Mesenchymal stem cell (in vitro differentiated cells and primary cell): ENCODE results near the gene LRIT3.

Experiments
- DNase-seq: peaks from one replicate; pipeline ENCODE4 v3.0.0-alpha.2; 2013
- H2AFZ ChIP-seq: one replicate; pipeline ENCODE4 v1.6.1; 2013; ENCODE audit warnings: low read depth, mild to moderate bottlenecking, control low read depth, inconsistent platforms, low read length, moderate library complexity
- H2AK5ac ChIP-seq: 2 replicates; pipeline ENCODE4 v1.6.1; 2013; ENCODE audit warnings: low read length, moderate library complexity, mild to moderate bottlenecking, inconsistent platforms; ENCODE audit not compliant: severe bottlenecking
- H2BK120ac ChIP-seq: one replicate; pipeline ENCODE4 v1.6.1; 2013; ENCODE audit warnings: low read depth, mild to moderate bottlenecking, inconsistent platforms, low read length, moderate library complexity
- H2BK12ac ChIP-seq, 2 experiments: one replicate each; pipeline ENCODE4 v1.6.1; 2013; ENCODE audit warnings: inconsistent platforms in 2 of 2, low read length in 2 of 2, mild to moderate bottlenecking in 2 of 2, moderate library complexity in 2 of 2, control low read depth in 1 of 2
- H2BK15ac ChIP-seq: one replicate; pipeline ENCODE4 v1.6.1; 2013; ENCODE audit warnings: mild to moderate bottlenecking, low read depth, inconsistent platforms; ENCODE audit not compliant: poor library complexity, severe bottlenecking
- H2BK5ac ChIP-seq: 2 replicates; pipeline ENCODE4 v1.6.1; 2013; ENCODE audit warnings: low read depth, mild to moderate bottlenecking, low read length, control low read depth, inconsistent platforms; ENCODE audit not compliant: poor library complexity, severe bottlenecking
- H3K14ac ChIP-seq, 2 experiments: one replicate each; pipeline ENCODE4 v1.6.1; 2013; ENCODE audit warnings: inconsistent platforms in 2 of 2, low read length in 2 of 2, control low read depth in 1 of 2, mild to moderate bottlenecking in 1 of 2, moderate library complexity in 1 of 2
- H3K18ac ChIP-seq, 2 experiments: one replicate each; pipeline ENCODE4 v1.6.1; 2013; ENCODE audit warnings: inconsistent platforms in 2 of 2, low read length in 2 of 2, control low read depth in 1 of 2, low read depth in 1 of 2, mild to moderate bottlenecking in 1 of 2
- H3K23ac ChIP-seq, 2 experiments: one replicate each; pipeline ENCODE4 v1.6.1; 2013; ENCODE audit warnings: inconsistent platforms in 2 of 2, low read length in 2 of 2, mild to moderate bottlenecking in 2 of 2, moderate library complexity in 2 of 2, control low read depth in 1 of 2
- H3K27ac ChIP-seq: 2 replicates; pipeline ENCODE4 v1.5.1; 2013; ENCODE audit warnings: mild to moderate bottlenecking, moderate library complexity, low read length, control low read depth, inconsistent platforms; ENCODE audit not compliant: poor library complexity, severe bottlenecking
- H3K27me3 ChIP-seq, 2 experiments: 2 replicates each; pipeline versions ENCODE4 v1.6.1 to v1.7.0; 2013; ENCODE audit warnings: low read length in 2 of 2, mild to moderate bottlenecking in 2 of 2, moderate library complexity in 2 of 2, control low read depth in 1 of 2, inconsistent platforms in 1 of 2; ENCODE audit not compliant: control insufficient read depth in 1 of 2, insufficient read depth in 1 of 2
- H3K36me3 ChIP-seq, 2 experiments: 2 replicates each; pipeline versions ENCODE4 v1.6.1 to v1.7.0; 2013; ENCODE audit warnings: low read length in 2 of 2, control low read depth in 1 of 2, inconsistent platforms in 1 of 2, low read depth in 1 of 2, mild to moderate bottlenecking in 1 of 2; ENCODE audit not compliant: insufficient read depth in 2 of 2, control insufficient read depth in 1 of 2
- H3K4ac ChIP-seq, 2 experiments: one replicate each; pipeline ENCODE4 v1.6.1; 2013; ENCODE audit warnings: inconsistent platforms in 2 of 2, low read length in 2 of 2, mild to moderate bottlenecking in 2 of 2, moderate library complexity in 2 of 2, control low read depth in 1 of 2, low read depth in 1 of 2
- H3K4me1 ChIP-seq: 2 replicates; pipeline ENCODE4 v1.6.1; 2013; ENCODE audit warnings: low read depth, low read length, control low read depth; ENCODE audit not compliant: control insufficient read depth, insufficient read depth
- H3K4me2 ChIP-seq: 2 replicates; pipeline ENCODE4 v1.6.1; 2013; ENCODE audit warnings: low read length, mild to moderate bottlenecking, inconsistent platforms; ENCODE audit not compliant: poor library complexity, severe bottlenecking
- H3K4me3 ChIP-seq, 2 experiments: 2 replicates each; pipeline versions ENCODE4 v1.5.1 to v1.7.0; 2013; ENCODE audit warnings: low read length in 2 of 2, mild to moderate bottlenecking in 2 of 2, control low read depth in 1 of 2, low read depth in 1 of 2; ENCODE audit not compliant: insufficient read depth in 1 of 2
- H3K79me1 ChIP-seq: replicated peaks from 2 replicates; pipeline ENCODE4 v1.6.1; 2013; ENCODE audit warnings: mild to moderate bottlenecking, control low read depth, low read length, inconsistent platforms; ENCODE audit not compliant: poor library complexity, severe bottlenecking
- H3K9ac ChIP-seq: 2 replicates; pipeline ENCODE4 v1.7.0; 2013; ENCODE audit warnings: mild to moderate bottlenecking, low read length, moderate library complexity
- H3K9me3 ChIP-seq: 2 replicates; pipeline ENCODE4 v1.7.0; 2013; ENCODE audit warnings: mild to moderate bottlenecking, low read length; ENCODE audit not compliant: control insufficient read depth
- H4K8ac ChIP-seq: one replicate; pipeline ENCODE4 v1.6.1; 2013; ENCODE audit warnings: inconsistent platforms, mild to moderate bottlenecking, low read length, moderate library complexity
- H4K91ac ChIP-seq: one replicate; pipeline ENCODE4 v1.6.1; 2013; ENCODE audit warnings: mild to moderate bottlenecking, low read length, inconsistent platforms
- WGBS: methylation state at CpG from one replicate; pipeline ENCODE4 v1.1.7; 2013; ENCODE audit warnings: mixed read lengths; 5-methylcytosine and 5-hydroxymethylcytosine counted together

Gene LRIT3

GRCh38 chr4:109886303-109886702 is 38.4 kb downstream of the LRIT3 start:
- H3K4me1 ChIP-seq, result no peaks in the 10 kb centered on the region
- H3K4ac ChIP-seq, result no peak overlapping the region
- H2BK5ac ChIP-seq, result no peak overlapping the region
- no peak overlapping the region for H3K4me3 ChIP-seq
- no peaks in the 10 kb centered on the region for H3K9me3 ChIP-seq
- no peak for DNase-seq
- H2BK15ac ChIP-seq, result no peak overlapping the region
- no peak overlapping the region for H3K4me2 ChIP-seq
- no peak overlapping the region for H3K27ac ChIP-seq
- no peaks in the 10 kb centered on the region for H3K36me3 ChIP-seq
- H2BK12ac ChIP-seq, result no peak overlapping the region
- no peak overlapping the region for H3K23ac ChIP-seq
- H3K27me3 ChIP-seq, result no peaks in the 10 kb centered on the region
- H3K79me1 ChIP-seq, result no peaks in the 10 kb centered on the region
- H2BK120ac ChIP-seq, result no peak overlapping the region
- H3K9ac ChIP-seq, result no peak overlapping the region
- H3K14ac ChIP-seq, result no peak overlapping the region
- no peak overlapping the region for H3K18ac ChIP-seq
- no peak overlapping the region for H4K91ac ChIP-seq
- H2AFZ ChIP-seq, result no peak overlapping the region
- H4K8ac ChIP-seq, result no peak overlapping the region
- no peak overlapping the region for H2AK5ac ChIP-seq

DNA sequence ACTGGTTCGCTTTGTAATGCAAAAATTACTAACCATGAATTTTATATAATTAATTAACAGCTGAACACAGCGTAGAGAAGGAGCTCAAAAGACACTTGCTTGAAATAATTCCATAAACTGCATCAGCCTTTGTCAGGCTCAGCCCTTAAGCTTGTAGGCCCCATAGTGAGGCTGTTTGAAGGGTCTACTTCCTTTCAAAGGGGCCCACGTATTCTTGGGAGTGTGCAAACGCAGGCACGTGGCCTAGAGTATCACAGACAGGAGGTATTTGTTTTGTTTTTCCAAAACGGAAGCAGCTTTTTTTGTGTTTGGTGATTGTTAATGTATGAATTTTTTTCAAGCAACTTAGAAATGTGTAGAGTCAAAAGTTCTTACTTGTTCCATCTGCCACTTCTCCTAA is 39.2 kb downstream of the LRIT3 start:
- H2BK15ac ChIP-seq, result no peak overlapping the region
- no peak overlapping the region for H4K91ac ChIP-seq
- H3K27me3 ChIP-seq, result no peaks in the 10 kb centered on the region
- no peaks in the 10 kb centered on the region for H3K4me1 ChIP-seq
- no peak overlapping the region for H2BK120ac ChIP-seq
- H3K4me2 ChIP-seq, result no peak overlapping the region
- H3K4me3 ChIP-seq, result no peak overlapping the region
- 40% methylated on average over 5 of the region's 6 CpGs for WGBS
- no peak overlapping the region for H2AFZ ChIP-seq
- peak overlapping the region; percentile 23 for H4K8ac ChIP-seq
- H3K14ac ChIP-seq, result no peak overlapping the region
- no peak overlapping the region for H2AK5ac ChIP-seq
- no peak overlapping the region for H3K9ac ChIP-seq
- H3K27ac ChIP-seq, result no peak overlapping the region
- no peak for DNase-seq
- no peak overlapping the region for H3K23ac ChIP-seq
- H3K36me3 ChIP-seq, result no peaks in the 10 kb centered on the region
- no peak overlapping the region for H3K18ac ChIP-seq
- no peaks in the 10 kb centered on the region for H3K79me1 ChIP-seq
- no peak overlapping the region for H3K4ac ChIP-seq
- H2BK12ac ChIP-seq, result no peak overlapping the region
- H2BK5ac ChIP-seq, result no peak overlapping the region
- no peaks in the 10 kb centered on the region for H3K9me3 ChIP-seq

DNA sequence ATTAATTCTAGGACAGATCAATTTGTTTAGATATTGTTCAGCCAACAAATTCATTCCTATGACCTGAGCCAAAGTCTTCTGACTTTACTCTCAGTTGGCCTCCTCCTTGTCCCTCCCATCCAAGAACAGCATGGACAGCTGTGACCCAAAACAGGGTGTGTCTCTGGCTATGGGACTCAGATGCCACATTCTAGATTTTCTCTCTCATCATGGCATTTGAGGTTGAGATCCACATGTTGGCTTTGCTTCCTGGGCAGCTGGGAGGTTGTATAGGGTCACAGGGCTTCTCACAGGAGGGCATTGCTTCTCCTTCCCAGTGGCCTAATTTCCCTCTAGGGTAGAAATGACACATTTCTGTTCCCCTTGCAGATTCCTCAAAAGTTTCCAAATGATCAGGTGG is 42.2 kb downstream of the LRIT3 start:
- no peak overlapping the region for H4K8ac ChIP-seq
- H3K18ac ChIP-seq, result no peak overlapping the region
- H3K23ac ChIP-seq, result no peak overlapping the region
- no peaks in the 10 kb centered on the region for H3K36me3 ChIP-seq
- no peak overlapping the region for H2BK120ac ChIP-seq
- H2AK5ac ChIP-seq, result no peak overlapping the region
- no peaks in the 10 kb centered on the region for H3K9me3 ChIP-seq
- no peak overlapping the region for H3K9ac ChIP-seq
- H3K4ac ChIP-seq, result no peak overlapping the region
- no peaks in the 10 kb centered on the region for H3K27me3 ChIP-seq
- H3K27ac ChIP-seq, result no peak overlapping the region
- H2AFZ ChIP-seq, result no peak overlapping the region
- H2BK12ac ChIP-seq, result no peak overlapping the region
- H3K4me2 ChIP-seq, result no peak overlapping the region
- no peak overlapping the region for H3K14ac ChIP-seq
- no peaks in the 10 kb centered on the region for H3K4me1 ChIP-seq
- no peak overlapping the region for H2BK5ac ChIP-seq
- no peak overlapping the region for H3K4me3 ChIP-seq
- no peaks in the 10 kb centered on the region for H3K79me1 ChIP-seq
- no peak overlapping the region for H4K91ac ChIP-seq
- no peak for DNase-seq
- H2BK15ac ChIP-seq, result no peak overlapping the region

DNA sequence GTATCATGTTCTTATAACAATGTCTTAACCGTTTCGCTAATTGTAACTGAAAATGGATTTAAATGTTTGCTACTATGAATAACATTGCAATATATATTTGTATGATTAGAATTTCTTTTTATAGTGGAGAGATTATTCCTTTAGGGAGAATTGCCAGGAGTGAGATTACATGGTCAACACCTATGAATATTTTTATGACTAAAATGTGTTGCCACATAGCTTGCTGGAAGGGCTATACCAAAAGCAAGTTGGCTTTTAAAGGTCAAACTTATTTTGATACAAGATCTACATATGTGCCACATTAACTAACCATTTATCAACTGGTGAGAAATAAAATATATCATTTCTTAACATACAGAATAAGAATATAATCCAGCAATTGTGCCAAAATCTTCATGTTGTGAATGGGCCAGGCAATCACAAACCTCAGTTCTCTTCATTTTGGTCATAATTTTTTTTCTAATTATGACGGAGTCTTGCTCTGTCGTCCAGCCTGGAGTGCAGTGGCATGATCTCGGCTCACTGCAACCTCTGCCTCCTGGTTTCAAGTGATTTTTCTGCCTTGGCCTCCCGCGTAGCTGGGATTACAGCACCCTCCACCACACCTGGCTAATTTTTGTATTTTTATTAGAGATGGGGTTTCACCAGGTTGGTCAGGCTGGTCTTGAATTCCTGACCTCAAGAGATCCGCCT is 54.8 kb downstream of the LRIT3 start:
- no peak overlapping the region for H2BK15ac ChIP-seq
- H2AFZ ChIP-seq, result no peak overlapping the region
- no peaks in the 10 kb centered on the region for H3K36me3 ChIP-seq
- no peak overlapping the region for H3K18ac ChIP-seq
- no peak overlapping the region for H2BK12ac ChIP-seq
- no peak overlapping the region for H4K8ac ChIP-seq
- WGBS, result 90% methylated on average over 4 of the region's 8 CpGs
- no peaks in the 10 kb centered on the region for H3K27me3 ChIP-seq
- no peak for DNase-seq
- H2BK5ac ChIP-seq, result no peak overlapping the region
- no peak overlapping the region for H2AK5ac ChIP-seq
- no peaks in the 10 kb centered on the region for H3K9me3 ChIP-seq
- no peaks in the 10 kb centered on the region for H3K4me1 ChIP-seq
- H3K14ac ChIP-seq, result no peak overlapping the region
- no peaks in the 10 kb centered on the region for H3K79me1 ChIP-seq
- H3K27ac ChIP-seq, result no peak overlapping the region
- H3K4me2 ChIP-seq, result no peak overlapping the region
- no peak overlapping the region for H3K23ac ChIP-seq
- no peak overlapping the region for H3K4me3 ChIP-seq
- no peak overlapping the region for H2BK120ac ChIP-seq
- H3K4ac ChIP-seq, result no peak overlapping the region
- no peak overlapping the region for H3K9ac ChIP-seq
- H4K91ac ChIP-seq, result no peak overlapping the region
